Measurements from ENCODE around the gene RIMKLB. TPM values are rescaled to one million over a fixed set of nuclear protein-coding genes. Genes with fewer than 3 reads are reported as not detected.
"Not testable (repeated sequence)": the region's sequence is repeated elsewhere in the genome, so short reads cannot be mapped to it uniquely, and the experiment has no call there.

The RIMKLB gene
- polyA plus RNA-seq, 1 donor (not counting 4 experiments of a cell fraction or from before 2014, with no cell fraction given): 51.1 TPM

GRCh38 chr12:8785499-8785898, 87.7 kb downstream of the RIMKLB start:
- Histone ChIP-seq H3K79me2 (ENCODE audit: control insufficient read depth, insufficient read depth, low read length) (no peaks in the 10 kb centered on the region), H3K9ac (ENCODE audit: control insufficient read depth, extremely low read depth, insufficient read depth, low read length) (no peak overlapping the region), H3K4me1 (ENCODE audit: control insufficient read depth, extremely low read depth, insufficient read depth, low read length) (no peaks in the 10 kb centered on the region), H2AFZ (ENCODE audit: control insufficient read depth, low read length) (no peak overlapping the region), H3K27ac (ENCODE audit: control insufficient read depth, insufficient read depth, low read length) (no peak overlapping the region), H3K9me1 (ENCODE audit: control insufficient read depth, extremely low read depth, insufficient read depth, low read length) (no peaks in the 10 kb centered on the region), H3K36me3 (ENCODE audit: control insufficient read depth in 2 of 2, extremely low read depth in 1 of 2, insufficient read depth in 2 of 2, low read length in 2 of 2) (peaks cover 0 to 1% of the 10 kb centered on the region in 2 experiments), H3K27me3 (ENCODE audit: control insufficient read depth, extremely low read depth, insufficient read depth, low read length) (no peaks in the 10 kb centered on the region), H3K4me2 (ENCODE audit: control insufficient read depth, extremely low read depth, insufficient read depth, low read depth, low read length) (no peak overlapping the region), H3K9me3 (ENCODE audit: control insufficient read depth, low read depth, low read length) (no peaks in the 10 kb centered on the region), H4K20me1 (ENCODE audit: control insufficient read depth, extremely low read depth, insufficient read depth, low read length) (no peaks in the 10 kb centered on the region), H3K4me3 (ENCODE audit: control insufficient read depth in 2 of 3, extremely low read depth in 1 of 3, insufficient read depth in 2 of 3, low read depth in 1 of 3, low read length in 3 of 3) (no peak overlapping the region)
- TF ChIP-seq EZH2 (IDR thresholded peaks at IDR 0.05; ENCODE audit: low read length) (no peak), CTCF (optimal IDR thresholded peaks at IDR 0.05 in 1 of 3, IDR thresholded peaks at IDR 0.05 in 1 of 3, conservative IDR thresholded peaks at IDR 0.05 in 1 of 3; ENCODE audit: extremely low read depth in 1 of 3, insufficient read depth in 2 of 3, low read length in 3 of 3) (no peak)
- dilution Hi-C loops (cut with MboI; ENCODE audit: extremely low pct_ligation_motif_present, low sequenced_read_pairs): no loop called here
- no peak for FAIRE-seq
- no peak for DNase-seq (ENCODE audit: low read depth, low spot score)

- H3K36me3 ChIP-seq (ENCODE audit: control insufficient read depth in 2 of 2, extremely low read depth in 1 of 2, insufficient read depth in 2 of 2, low read length in 2 of 2); H3K27ac ChIP-seq (ENCODE audit: control insufficient read depth, insufficient read depth, low read length); H3K9me3 ChIP-seq (ENCODE audit: control insufficient read depth, low read depth, low read length); H4K20me1 ChIP-seq (ENCODE audit: control insufficient read depth, extremely low read depth, insufficient read depth, low read length); H3K9me1 ChIP-seq (ENCODE audit: control insufficient read depth, extremely low read depth, insufficient read depth, low read length); H3K79me2 ChIP-seq (ENCODE audit: control insufficient read depth, insufficient read depth, low read length); H3K9ac ChIP-seq (ENCODE audit: control insufficient read depth, extremely low read depth, insufficient read depth, low read length); H3K27me3 ChIP-seq (ENCODE audit: control insufficient read depth, extremely low read depth, insufficient read depth, low read length); FAIRE-seq; H3K4me3 ChIP-seq (ENCODE audit: control insufficient read depth in 2 of 3, extremely low read depth in 1 of 3, insufficient read depth in 2 of 3, low read depth in 1 of 3, low read length in 3 of 3); H2AFZ ChIP-seq (ENCODE audit: control insufficient read depth, low read length); DNase-seq (ENCODE audit: low read depth, low spot score); dilution Hi-C loops (cut with MboI; ENCODE audit: extremely low pct_ligation_motif_present, low sequenced_read_pairs); H3K4me2 ChIP-seq (ENCODE audit: control insufficient read depth, extremely low read depth, insufficient read depth, low read depth, low read length); H3K4me1 ChIP-seq (ENCODE audit: control insufficient read depth, extremely low read depth, insufficient read depth, low read length): not testable (repeated sequence)
Measured at GRCh38 chr12:8787206-8787605, 89.4 kb downstream of the RIMKLB start.

GRCh38 chr12:8788706-8789105, 90.9 kb downstream of the RIMKLB start:
- dilution Hi-C loops (cut with MboI; ENCODE audit: extremely low pct_ligation_motif_present, low sequenced_read_pairs); H3K4me2 ChIP-seq (ENCODE audit: control insufficient read depth, extremely low read depth, insufficient read depth, low read depth, low read length); FAIRE-seq: not testable (repeated sequence)

GRCh38 chr12:8789341-8790013, 91.7 kb downstream of the RIMKLB start:
- H3K79me2 ChIP-seq (ENCODE audit: control insufficient read depth, insufficient read depth, low read length); FAIRE-seq; H3K9ac ChIP-seq (ENCODE audit: control insufficient read depth, extremely low read depth, insufficient read depth, low read length); H2AFZ ChIP-seq (ENCODE audit: control insufficient read depth, low read length); H4K20me1 ChIP-seq (ENCODE audit: control insufficient read depth, extremely low read depth, insufficient read depth, low read length); H3K4me3 ChIP-seq (ENCODE audit: control insufficient read depth in 2 of 3, extremely low read depth in 1 of 3, insufficient read depth in 2 of 3, low read depth in 1 of 3, low read length in 3 of 3); H3K36me3 ChIP-seq (ENCODE audit: control insufficient read depth in 2 of 2, extremely low read depth in 1 of 2, insufficient read depth in 2 of 2, low read length in 2 of 2); H3K9me1 ChIP-seq (ENCODE audit: control insufficient read depth, extremely low read depth, insufficient read depth, low read length); H3K27me3 ChIP-seq (ENCODE audit: control insufficient read depth, extremely low read depth, insufficient read depth, low read length); dilution Hi-C loops (cut with MboI; ENCODE audit: extremely low pct_ligation_motif_present, low sequenced_read_pairs); H3K4me2 ChIP-seq (ENCODE audit: control insufficient read depth, extremely low read depth, insufficient read depth, low read depth, low read length); H3K9me3 ChIP-seq (ENCODE audit: control insufficient read depth, low read depth, low read length); H3K4me1 ChIP-seq (ENCODE audit: control insufficient read depth, extremely low read depth, insufficient read depth, low read length); DNase-seq (ENCODE audit: low read depth, low spot score); H3K27ac ChIP-seq (ENCODE audit: control insufficient read depth, insufficient read depth, low read length): not testable (repeated sequence)

More at GRCh38 chr12:8788706-8789105, 90.9 kb downstream of the RIMKLB start:
- not testable (repeated sequence) for DNase-seq (ENCODE audit: low read depth, low spot score); H3K27ac ChIP-seq (ENCODE audit: control insufficient read depth, insufficient read depth, low read length); H3K27me3 ChIP-seq (ENCODE audit: control insufficient read depth, extremely low read depth, insufficient read depth, low read length); H3K4me1 ChIP-seq (ENCODE audit: control insufficient read depth, extremely low read depth, insufficient read depth, low read length); H3K9ac ChIP-seq (ENCODE audit: control insufficient read depth, extremely low read depth, insufficient read depth, low read length); H2AFZ ChIP-seq (ENCODE audit: control insufficient read depth, low read length); H3K79me2 ChIP-seq (ENCODE audit: control insufficient read depth, insufficient read depth, low read length); H3K9me1 ChIP-seq (ENCODE audit: control insufficient read depth, extremely low read depth, insufficient read depth, low read length); H3K9me3 ChIP-seq (ENCODE audit: control insufficient read depth, low read depth, low read length); H4K20me1 ChIP-seq (ENCODE audit: control insufficient read depth, extremely low read depth, insufficient read depth, low read length); H3K4me3 ChIP-seq (ENCODE audit: control insufficient read depth in 2 of 3, extremely low read depth in 1 of 3, insufficient read depth in 2 of 3, low read depth in 1 of 3, low read length in 3 of 3); H3K36me3 ChIP-seq (ENCODE audit: control insufficient read depth in 2 of 2, extremely low read depth in 1 of 2, insufficient read depth in 2 of 2, low read length in 2 of 2)
